Transverse colon (tissue), 4 donors: ENCODE results near the gene EFCAB5. TPM values are rescaled to one million over a fixed set of nuclear protein-coding genes. Genes with fewer than 3 reads are reported as not detected.
"Not testable (repeated sequence)": the region's sequence is repeated elsewhere in the genome, so short reads cannot be mapped to it uniquely, and the experiment has no call there.

ENCODE experiments used
- DNase-seq: peaks from one replicate; pipeline ENCODE4 v3.0.0-alpha.2; 2019
- H3K27ac ChIP-seq, 4 donors: fragments of 200-600 bp; sonication (generic); 2 replicates each; pipeline ENCODE4 v1.5.1; 2016 to 2018; ENCODE audit warnings: inconsistent platforms in 4 of 4
- H3K27me3 ChIP-seq: fragments of 200-600 bp; sonication (generic); 2 replicates; pipeline ENCODE4 v1.5.1; 2017; ENCODE audit warnings: inconsistent platforms
- H3K36me3 ChIP-seq, 4 donors: fragments of 200-600 bp; sonication (generic); 2 replicates each; pipeline ENCODE4 v1.5.1; 2017 to 2019; ENCODE audit warnings: inconsistent platforms in 4 of 4
- H3K4me1 ChIP-seq, 4 donors: fragments of 200-600 bp; sonication (generic); 2 replicates each; pipeline ENCODE4 v1.5.1; 2017 to 2020; ENCODE audit warnings: inconsistent platforms in 4 of 4
- H3K4me3 ChIP-seq, 4 donors: fragments of 200-600 bp; sonication (generic); 1 replicate in 1 of 4; 2 replicates in 3 of 4; pipeline versions ENCODE4 v1.5.1 to v1.6.1; 2017 to 2019; ENCODE audit warnings: inconsistent platforms in 4 of 4
- H3K9me3 ChIP-seq, 2 donors: fragments of 200-600 bp; sonication (generic); 2 replicates each; pipeline ENCODE4 v1.5.1; 2017 to 2019; ENCODE audit warnings: inconsistent platforms in 2 of 2
- CTCF ChIP-seq, 5 experiments: fragments of 200-600 bp in 3 of 5; fragments of 450-650 bp in 2 of 5; sonication (generic) in 3 of 5; IDR thresholded peaks; 1 replicate in 2 of 5; 2 replicates in 3 of 5; pipeline ENCODE4 v1.5.1; 2016 to 2017; ENCODE audit warnings: antibody characterized with exemption in 5 of 5, inconsistent platforms in 3 of 5, mild to moderate bottlenecking in 2 of 5, moderate library complexity in 1 of 5
- EP300 ChIP-seq: sonication (generic); formaldehyde crosslinking; IDR thresholded peaks from one replicate; pipeline ENCODE4 v1.6.1; 2017; ENCODE audit warnings: antibody characterized with exemption, low read depth
- POLR2A ChIP-seq: fragments of 450-650 bp; IDR thresholded peaks from one replicate; pipeline ENCODE4 v1.6.1; 2016; ENCODE audit warnings: antibody characterized with exemption, mild to moderate bottlenecking, moderate library complexity
- POLR2AphosphoS5 ChIP-seq, 3 donors: sonication (generic); formaldehyde crosslinking; IDR thresholded peaks; one replicate each; pipeline ENCODE4 v1.6.1; 2016; ENCODE audit warnings: antibody characterized with exemption in 3 of 3
- WGBS, 2 donors: methylation state at CpG; one replicate each; pipeline ENCODE4 v1.1.5; 2018; ENCODE audit warnings: low coverage in 1 of 2; 5-methylcytosine and 5-hydroxymethylcytosine counted together
- in situ Hi-C, 4 donors: fragments of 200-750 bp; cut with MboI; loops; one replicate each; pipeline versions ENCODE4 v1.15.0 to v1.15.1; 2017; ENCODE audit warnings: low sequenced_read_pairs in 3 of 4, low pct_ligation_motif_present in 1 of 4, low pct_unique_long_range_greater_than_20kb in 1 of 4
- intact Hi-C: fragments of 100-400 bp; cut with DNase I; formaldehyde crosslinking; loops from one replicate; pipeline ENCODE4 v1.15.1; 2023; ENCODE audit warnings: low total_unique reads
- total RNA-seq, 4 donors: library from RNA; depleted of rRNA; stranded (reverse); fragments of >200 nt; gene quantifications; one replicate each; pipeline ENCODE4 v1.1.0, GENCODE V29; 2016

EFCAB5 gene
- total RNA-seq, 4 donors from 2014 or later: 1.00 to 3.7 (median 1.9) TPM

- peak; percentile 13 for DNase-seq
- 0 to 1% methylated on average over 12 to 17 of the region's 20 CpGs for WGBS, 2 donors
- in situ Hi-C loops: loop anchor here (5.0 to 25.0 kb wide), 4 partner anchors 123 to 318 kb away; partner anchors contain the start of gene CORO6 (in 1 of the 4)
Measured at GRCh38 chr17:29930409-29931010, 10.9 kb upstream of the EFCAB5 start.

GRCh38 chr17:29931231-29931932 lies 10.1 kb upstream of the EFCAB5 start:
- no peaks in the 10 kb centered on the region for H3K36me3 ChIP-seq
- TF ChIP-seq POLR2A: no peak
- TF ChIP-seq CTCF (IDR thresholded peaks at IDR 0.05): peak; percentile 87 to 89 (median 88)
- H3K27ac ChIP-seq: peak overlapping the region; percentile 88 to 99 (median 94)
- intact Hi-C loops: loop anchor here (2.0 kb wide), 1 partner anchor 123 kb away; no protein-coding TSS in a partner anchor
- 0% methylated on average over 2 to 3 of the region's 3 CpGs for WGBS, 2 donors
- DNase-seq: peak; percentile 70
- H3K4me3 ChIP-seq: peak overlapping the region in 2 of 4 donors; percentile 67 to 70
- in situ Hi-C loops: loop anchor here (5.0 to 25.0 kb wide), 4 partner anchors 124 to 319 kb away; partner anchors contain the start of gene CORO6 (in 1 of the 4)
- peaks cover 5 to 36% (median 27%) of the 10 kb centered on the region in 4 donors for H3K4me1 ChIP-seq
- no peaks in the 10 kb centered on the region for H3K9me3 ChIP-seq
- no peaks in the 10 kb centered on the region for H3K27me3 ChIP-seq

More at GRCh38 chr17:29930409-29931010, 10.9 kb upstream of the EFCAB5 start:
- TF ChIP-seq CTCF (IDR thresholded peaks at IDR 0.05) (no peak), POLR2A (no peak), EP300 (no peak), POLR2AphosphoS5 (IDR thresholded peaks at IDR 0.05) (no peak)
- H3K4me1 ChIP-seq: peaks cover 5 to 36% (median 27%) of the 10 kb centered on the region in 4 donors
- H3K27me3 ChIP-seq: no peaks in the 10 kb centered on the region
- H3K9me3 ChIP-seq: no peaks in the 10 kb centered on the region
- H3K36me3 ChIP-seq: no peaks in the 10 kb centered on the region
- intact Hi-C loops: loop anchor here (2.0 kb wide), 1 partner anchor 122 kb away; no protein-coding TSS in a partner anchor
- peak overlapping the region; percentile 67 to 90 (median 72) for H3K4me3 ChIP-seq
- peak overlapping the region; percentile 88 to 99 (median 94) for H3K27ac ChIP-seq

- no peaks in the 10 kb centered on the region for H3K9me3 ChIP-seq
- in situ Hi-C loops: loop anchor here (5.0 to 25.0 kb wide), 4 partner anchors 126 to 321 kb away; partner anchors contain the start of gene CORO6 (in 1 of the 4)
- TF ChIP-seq POLR2AphosphoS5 (IDR thresholded peaks at IDR 0.05) (no peak), CTCF (IDR thresholded peaks at IDR 0.05) (no peak), POLR2A (no peak), EP300 (no peak)
- no peaks in the 10 kb centered on the region for H3K27me3 ChIP-seq
- H3K36me3 ChIP-seq: no peaks in the 10 kb centered on the region
- intact Hi-C loops: no loop called here
- 40 to 50% methylated on average over 1 to 2 of the region's 2 CpGs for WGBS, 2 donors
- no peak for DNase-seq
- peaks cover 5 to 22% (median 16%) of the 10 kb centered on the region in 4 donors for H3K4me1 ChIP-seq
- H3K4me3 ChIP-seq: no peak overlapping the region
- no peak overlapping the region for H3K27ac ChIP-seq
Measured at GRCh38 chr17:29933379-29933778, 8.1 kb upstream of the EFCAB5 start.

GRCh38 chr17:29935909-29936308 lies 5.5 kb upstream of the EFCAB5 start:
- H3K4me3 ChIP-seq, DNase-seq, H3K27ac ChIP-seq, H3K36me3 ChIP-seq, H3K9me3 ChIP-seq, H3K27me3 ChIP-seq, intact Hi-C loops: not testable (repeated sequence)
- H3K4me1 ChIP-seq: peaks cover 3 to 11% (median 7%) of the 10 kb centered on the region in 4 donors
- WGBS, 2 donors: 92 to 100% methylated on average over 3 of the region's 3 CpGs
- in situ Hi-C loops: loop anchor here (10.0 to 25.0 kb wide), 3 partner anchors 131 to 324 kb away; partner anchors contain the start of gene CORO6 (in 1 of the 4)
